ENCODE data around the gene DENND4A.
"Not testable (repeated sequence)": the region's sequence is repeated elsewhere in the genome, so short reads cannot be mapped to it uniquely, and the experiment has no call there.

Gene DENND4A

DNA sequence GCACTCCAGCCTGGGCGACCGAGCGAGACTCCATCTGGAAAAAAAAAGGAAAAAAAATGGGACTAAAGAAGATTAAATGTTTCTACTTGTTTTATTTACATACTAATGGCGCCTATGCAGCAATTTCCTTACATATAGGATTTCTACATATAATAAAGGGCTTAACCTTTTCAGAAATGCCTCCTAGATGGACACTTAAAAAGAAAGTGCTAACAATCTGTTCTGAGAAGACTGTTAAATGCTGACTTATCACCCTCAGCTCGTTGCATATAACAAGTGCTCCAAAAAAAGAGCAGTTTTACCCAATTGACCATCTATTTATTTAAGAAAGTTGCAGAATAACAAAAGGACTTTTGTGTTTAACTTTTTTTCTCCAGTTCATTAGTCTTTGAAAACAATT lies 32.7 kb downstream of the DENND4A start:
- no peak for DNase-seq (ENCODE audit: low read depth, low spot score)

- no peak for DNase-seq (ENCODE audit: low read depth, low spot score)
Observed at GRCh38 chr15:65758242-65758641, 33.9 kb downstream of the DENND4A start.

DNA sequence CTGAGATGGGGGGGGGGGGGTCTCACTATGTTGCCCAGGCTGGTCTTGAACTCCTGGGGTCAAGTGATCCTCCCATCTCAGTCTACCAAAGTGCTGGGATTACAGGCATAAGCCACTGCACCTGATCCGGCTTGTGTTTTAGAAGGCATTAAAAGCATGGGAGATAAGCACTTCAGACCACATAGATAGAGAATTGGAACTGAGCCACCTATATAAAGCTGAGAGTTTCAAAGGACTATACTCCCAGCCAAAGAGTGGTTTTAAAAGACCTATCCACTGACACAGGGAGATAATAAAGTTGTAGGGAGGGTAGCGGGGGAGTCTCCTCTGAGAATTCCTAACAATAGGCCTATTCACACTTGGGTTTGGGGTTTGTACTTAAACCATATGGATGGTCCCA lies 34.8 kb downstream of the DENND4A start:
- DNase-seq (ENCODE audit: low read depth, low spot score): no peak

GRCh38 chr15:65752151-65752700 lies 39.9 kb downstream of the DENND4A start:
- no peak for DNase-seq (ENCODE audit: low read depth, low spot score)

GRCh38 chr15:65751431-65751830 lies 40.7 kb downstream of the DENND4A start:
- no peak for DNase-seq (ENCODE audit: low read depth, low spot score)

GRCh38 chr15:65747265-65747664 lies 44.8 kb downstream of the DENND4A start:
- no peak for DNase-seq (ENCODE audit: low read depth, low spot score)

DNA sequence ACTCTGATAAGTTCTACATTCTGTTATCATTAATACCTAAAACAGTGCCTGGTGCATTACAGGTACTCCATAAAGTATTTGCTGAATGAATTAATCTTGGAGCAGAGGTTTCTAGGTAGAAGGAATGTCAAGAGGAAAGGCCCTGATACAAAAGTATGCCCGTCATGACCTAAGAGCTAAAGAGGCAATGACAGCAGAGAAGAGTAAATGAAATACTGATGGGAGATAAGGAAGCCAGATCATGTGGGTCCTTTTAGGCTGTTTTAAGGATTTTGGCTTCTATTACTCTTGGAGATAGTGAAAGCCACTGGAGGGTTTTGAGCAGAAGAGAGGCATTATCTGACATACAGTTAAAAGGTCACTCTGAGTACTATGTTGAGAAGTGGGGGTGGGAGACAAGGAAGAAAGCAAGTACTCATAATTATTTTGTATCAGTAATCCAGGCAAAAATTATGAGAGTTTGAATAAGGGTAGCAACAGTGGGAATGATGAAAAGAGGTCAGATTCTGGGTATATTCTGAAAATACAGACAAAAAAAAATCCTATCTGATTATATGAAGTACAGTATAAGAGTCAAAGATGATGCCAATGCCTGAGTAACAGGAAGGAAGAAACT lies 48.3 kb downstream of the DENND4A start:
- DNase-seq (ENCODE audit: low read depth, low spot score): no peak

GRCh38 chr15:65740148-65740547 lies 51.9 kb downstream of the DENND4A start:
- DNase-seq (ENCODE audit: low read depth, low spot score): no peak

DNA sequence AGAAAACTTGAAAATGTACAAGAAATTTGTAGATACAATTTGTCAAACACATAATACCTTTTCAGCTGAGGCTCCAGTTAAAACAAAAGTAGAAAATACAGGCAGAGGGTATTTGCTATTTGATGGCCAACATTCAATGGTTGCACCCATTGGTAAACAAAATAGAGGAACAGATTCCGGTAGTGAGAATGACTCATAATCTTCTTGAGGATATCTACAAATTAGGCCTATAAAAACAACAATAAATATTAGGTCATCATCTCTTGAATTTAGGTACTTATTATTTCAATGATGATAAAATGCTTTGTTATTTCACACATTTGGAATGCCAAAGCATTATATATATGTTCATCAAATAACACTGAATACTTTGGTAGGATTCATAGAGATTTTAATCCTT lies 53.4 kb downstream of the DENND4A start:
- DNase-seq (ENCODE audit: low read depth, low spot score): no peak

DNA sequence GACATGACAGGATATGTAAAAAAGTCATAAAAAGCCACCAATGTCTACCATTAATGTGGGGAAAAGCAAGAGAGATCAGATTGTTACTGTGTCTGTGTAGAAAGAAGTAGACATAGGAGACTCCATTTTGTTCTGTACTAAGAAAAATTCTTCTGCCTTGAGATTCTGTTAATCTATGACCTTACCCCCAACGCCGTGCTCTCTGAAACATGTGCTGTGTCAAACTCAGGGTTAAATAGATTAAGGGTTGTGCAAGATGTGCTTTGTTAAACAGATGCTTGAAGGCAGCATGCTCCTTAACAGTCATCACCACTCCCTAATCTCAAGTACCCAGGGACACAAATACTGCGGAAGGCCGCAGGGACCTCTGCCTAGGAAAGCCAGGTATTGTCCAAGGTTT lies 58.5 kb downstream of the DENND4A start:
- not testable (repeated sequence) for DNase-seq (ENCODE audit: low read depth, low spot score)

DNA sequence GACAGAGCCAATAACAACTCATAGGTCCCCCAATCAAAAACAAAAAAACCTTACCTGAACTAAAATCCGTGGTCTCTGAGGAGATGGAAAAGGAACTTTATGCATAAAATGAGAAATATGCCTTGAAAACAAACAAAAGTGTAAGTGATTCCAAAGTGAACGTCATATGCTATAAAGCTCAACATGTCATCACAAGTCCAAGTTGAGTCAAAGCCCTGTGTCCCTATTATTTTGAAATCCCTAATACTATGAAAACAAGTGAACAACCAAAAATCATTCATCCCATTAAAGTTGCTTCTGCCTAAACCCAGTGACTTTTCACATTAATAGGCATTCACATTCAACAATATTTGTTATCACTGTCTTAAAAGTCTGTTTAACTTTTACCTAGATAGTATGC lies 59.4 kb downstream of the DENND4A start:
- DNase-seq (ENCODE audit: low read depth, low spot score): no peak

GRCh38 chr15:65731926-65732325 lies 60.2 kb downstream of the DENND4A start:
- DNase-seq (ENCODE audit: low read depth, low spot score): no peak

- DNase-seq (ENCODE audit: low read depth, low spot score): no peak
Observed at GRCh38 chr15:65730549-65731172, 61.4 kb downstream of the DENND4A start.

- no peak for DNase-seq (ENCODE audit: low read depth, low spot score)
Observed at GRCh38 chr15:65724464-65725215, 67.5 kb downstream of the DENND4A start.

GRCh38 chr15:65723876-65724275 lies 68.2 kb downstream of the DENND4A start:
- no peak for DNase-seq (ENCODE audit: low read depth, low spot score)

- DNase-seq (ENCODE audit: low read depth, low spot score): no peak
Observed at GRCh38 chr15:65722191-65722590, 69.9 kb downstream of the DENND4A start.

DNA sequence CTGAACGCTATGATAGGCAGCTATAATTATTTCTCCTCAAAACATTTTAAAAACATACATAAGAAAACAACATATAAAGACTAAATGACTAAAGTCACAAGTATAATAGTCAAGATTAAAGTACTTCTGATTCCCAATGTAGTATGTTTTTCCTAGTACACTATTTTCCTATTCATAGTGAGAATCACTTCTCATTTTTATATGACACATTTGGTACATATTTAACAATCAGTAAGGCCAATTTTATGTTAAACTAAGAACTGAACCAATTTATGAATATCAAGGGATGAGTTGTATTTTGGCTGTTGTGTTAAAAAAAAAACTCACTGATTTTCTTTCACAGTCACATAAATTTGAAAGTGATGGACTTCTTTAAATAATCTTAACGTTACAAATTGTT lies 79.7 kb downstream of the DENND4A start:
- DNase-seq (ENCODE audit: low read depth, low spot score): no peak

- no peak for DNase-seq (ENCODE audit: low read depth, low spot score)
Observed at GRCh38 chr15:65695081-65695480, 97.0 kb downstream of the DENND4A start.

DNA sequence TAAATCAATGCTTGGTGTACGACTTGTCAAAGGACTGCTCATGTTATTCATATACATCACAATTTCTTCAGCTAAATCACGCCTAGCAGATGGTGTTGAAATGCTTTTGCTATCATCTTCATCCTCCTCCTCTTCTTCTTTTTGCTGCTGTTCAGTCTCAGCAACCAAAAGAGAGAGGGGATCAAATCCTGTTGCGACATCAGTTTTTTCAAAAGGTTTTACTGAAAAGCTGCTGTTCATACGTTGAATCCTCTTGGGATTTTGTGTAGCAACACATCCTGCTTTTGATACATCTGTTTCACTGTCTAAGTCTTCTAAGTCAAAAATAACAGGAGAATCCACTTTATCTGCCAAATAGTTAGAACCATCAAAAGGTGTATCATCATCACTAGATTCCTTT lies 101.3 kb downstream of the DENND4A start:
- no peak for DNase-seq (ENCODE audit: low read depth, low spot score)

- no peak for DNase-seq (ENCODE audit: low read depth, low spot score)
Observed at GRCh38 chr15:65690173-65690572, 101.9 kb downstream of the DENND4A start.

GRCh38 chr15:65688462-65688861 lies 103.6 kb downstream of the DENND4A start:
- DNase-seq (ENCODE audit: low read depth, low spot score): no peak

DNA sequence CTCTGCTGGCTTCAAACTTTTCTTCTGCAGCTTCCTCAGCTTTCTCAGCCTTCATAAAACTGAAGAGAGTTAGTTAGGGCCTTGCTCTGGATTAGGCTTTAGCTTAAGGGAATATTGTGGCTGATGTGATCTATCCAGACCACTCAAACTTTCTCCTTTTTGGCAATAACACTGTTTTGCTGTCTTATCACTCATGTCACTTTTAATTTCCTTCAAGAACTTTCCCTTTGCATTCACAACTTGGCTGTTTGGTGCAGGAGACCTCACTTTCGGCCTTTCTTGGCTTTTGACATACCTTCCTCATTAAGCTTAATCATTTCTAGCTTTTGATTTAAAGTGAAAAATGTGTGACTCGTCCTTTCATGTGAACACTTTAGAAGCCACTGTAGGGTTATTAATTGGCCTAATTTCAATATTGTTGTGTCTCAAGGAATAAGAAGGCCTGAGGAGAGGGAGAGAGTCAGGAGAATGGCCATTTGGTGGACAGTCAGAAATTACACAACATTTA lies 109.6 kb downstream of the DENND4A start:
- no peak for DNase-seq (ENCODE audit: low read depth, low spot score)

DNA sequence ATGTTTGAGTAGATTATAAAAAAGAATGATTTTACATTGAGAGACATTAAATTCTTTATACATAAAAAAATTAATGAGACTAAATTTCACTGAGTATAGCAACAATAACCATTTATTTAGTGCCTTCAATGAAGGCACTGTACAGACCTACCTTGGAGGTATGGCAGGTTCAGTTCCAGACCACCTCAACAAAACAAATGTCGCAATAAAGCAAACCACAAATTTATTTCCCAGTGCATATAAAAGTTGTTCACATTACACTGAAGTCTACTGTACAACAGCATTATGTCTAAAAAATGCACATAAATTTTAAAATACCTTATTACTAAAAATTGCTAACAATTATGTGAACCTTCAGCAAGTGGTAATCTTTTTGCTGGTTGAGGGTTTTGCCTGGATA lies 111.5 kb downstream of the DENND4A start:
- no peak for DNase-seq (ENCODE audit: low read depth, low spot score)
